GM15510 (cell line): ENCODE results near the gene TIGD1.

Source experiments
- POLR2A ChIP-seq: IDR thresholded peaks from 3 replicates; pipeline ENCODE4 v1.6.1; 2011; ENCODE audit warnings: borderline replicate concordance; ENCODE audit not compliant: insufficient read length; ENCODE audit errors: extremely low read depth

The TIGD1 gene

GRCh38 chr2:232523682-232524597, 26.4 kb downstream of the TIGD1 start:
- no peak for TF ChIP-seq POLR2A

DNA sequence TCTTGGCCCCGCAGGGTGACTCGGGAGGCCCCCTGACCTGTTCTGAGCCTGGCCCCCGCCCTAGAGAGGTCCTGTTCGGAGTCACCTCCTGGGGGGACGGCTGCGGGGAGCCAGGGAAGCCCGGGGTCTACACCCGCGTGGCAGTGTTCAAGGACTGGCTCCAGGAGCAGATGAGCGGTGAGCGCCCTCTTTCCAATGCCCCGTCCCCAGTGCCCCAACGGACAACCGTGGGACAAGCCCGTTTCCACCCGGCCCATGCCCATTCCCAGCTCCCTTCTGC, 27.0 kb downstream of the TIGD1 start:
- TF ChIP-seq POLR2A = no peak

- TF ChIP-seq POLR2A = no peak
Observed at GRCh38 chr2:232522623-232523401, 27.5 kb downstream of the TIGD1 start.

DNA sequence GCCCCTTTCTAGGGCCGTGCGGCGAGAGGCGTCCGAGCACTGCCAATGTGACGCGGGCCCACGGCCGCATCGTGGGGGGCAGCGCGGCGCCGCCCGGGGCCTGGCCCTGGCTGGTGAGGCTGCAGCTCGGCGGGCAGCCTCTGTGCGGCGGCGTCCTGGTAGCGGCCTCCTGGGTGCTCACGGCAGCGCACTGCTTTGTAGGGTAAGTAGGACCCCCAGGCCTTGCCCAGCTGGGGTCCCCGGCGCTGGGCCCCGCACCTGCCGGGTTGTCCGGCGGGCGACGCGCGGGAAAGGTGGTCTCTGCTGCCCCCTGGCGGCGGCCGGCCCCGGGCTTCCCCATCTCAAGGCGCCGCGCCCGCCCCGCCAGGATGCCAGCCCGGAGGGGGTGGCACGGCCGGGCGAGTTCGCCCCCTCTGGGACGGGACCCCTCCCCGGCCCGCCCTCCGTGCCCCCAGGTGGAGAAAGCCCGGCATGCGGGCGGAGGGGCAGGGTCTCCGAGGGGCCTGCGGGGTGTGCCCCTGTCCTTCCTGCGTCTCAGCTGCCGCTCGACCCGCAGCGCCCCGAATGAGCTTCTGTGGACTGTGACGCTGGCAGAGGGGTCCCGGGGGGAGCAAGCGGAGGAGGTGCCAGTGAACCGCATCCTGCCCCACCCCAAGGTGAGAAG, 28.3 kb downstream of the TIGD1 start:
- no peak for TF ChIP-seq POLR2A

- TF ChIP-seq POLR2A = no peak
Observed at GRCh38 chr2:232521098-232521497, 29.3 kb downstream of the TIGD1 start.

DNA sequence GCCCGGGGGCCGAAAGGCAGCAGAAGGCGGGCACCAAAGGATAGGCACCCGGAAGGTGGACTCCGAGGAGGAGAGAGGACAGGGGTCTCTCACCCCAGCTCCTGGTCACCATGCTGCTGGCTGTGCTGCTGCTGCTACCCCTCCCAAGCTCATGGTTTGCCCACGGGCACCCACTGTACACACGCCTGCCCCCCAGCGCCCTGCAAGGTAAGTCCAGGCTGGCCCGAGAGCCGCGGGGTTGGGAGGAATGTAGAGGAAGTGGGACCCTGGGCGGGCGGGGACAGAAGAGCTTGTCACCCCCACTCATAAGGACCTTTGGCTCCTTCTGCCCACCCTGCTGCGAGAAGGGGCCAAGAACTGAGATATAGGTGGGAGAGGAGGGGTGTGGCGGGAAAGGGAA, 29.9 kb downstream of the TIGD1 start:
- no peak for TF ChIP-seq POLR2A

- TF ChIP-seq POLR2A = no peak
Observed at GRCh38 chr2:232519581-232520438, 30.5 kb downstream of the TIGD1 start, which contains the start of gene PRSS56. PRSS56 (plus strand) TSS chr2:232520388; CDS start chr2:232520599, 211 bp downstream.

GRCh38 chr2:232518844-232519243, 31.5 kb downstream of the TIGD1 start:
- TF ChIP-seq POLR2A = no peak

- no peak for TF ChIP-seq POLR2A
Observed at GRCh38 chr2:232516551-232516950, 33.8 kb downstream of the TIGD1 start.

- no peak for TF ChIP-seq POLR2A
Observed at GRCh38 chr2:232515639-232516038, 34.7 kb downstream of the TIGD1 start.

GRCh38 chr2:232513353-232513752, 37.0 kb downstream of the TIGD1 start:
- no peak for TF ChIP-seq POLR2A

DNA sequence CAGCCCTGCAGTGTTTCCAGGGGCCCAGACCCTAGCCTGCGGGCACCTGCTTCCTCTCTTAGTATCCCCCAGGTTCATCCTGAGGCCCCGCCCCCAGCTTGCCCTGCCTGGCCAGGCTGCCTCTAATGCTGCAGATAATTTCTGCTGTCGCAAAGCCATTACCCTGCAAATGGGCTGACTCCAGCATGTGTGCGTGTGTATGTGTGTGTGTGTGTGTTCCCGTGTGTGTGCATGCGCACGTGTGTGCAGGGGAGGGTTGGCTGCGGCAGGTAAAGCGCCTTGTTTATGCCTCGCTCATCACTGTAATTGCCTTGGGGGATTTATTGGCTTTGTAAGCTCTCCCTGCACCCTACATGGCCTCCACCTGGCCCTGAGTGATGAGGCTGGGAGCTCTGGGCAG, 37.8 kb downstream of the TIGD1 start:
- no peak for TF ChIP-seq POLR2A

- no peak for TF ChIP-seq POLR2A
Observed at GRCh38 chr2:232511336-232511890, 38.9 kb downstream of the TIGD1 start.

DNA sequence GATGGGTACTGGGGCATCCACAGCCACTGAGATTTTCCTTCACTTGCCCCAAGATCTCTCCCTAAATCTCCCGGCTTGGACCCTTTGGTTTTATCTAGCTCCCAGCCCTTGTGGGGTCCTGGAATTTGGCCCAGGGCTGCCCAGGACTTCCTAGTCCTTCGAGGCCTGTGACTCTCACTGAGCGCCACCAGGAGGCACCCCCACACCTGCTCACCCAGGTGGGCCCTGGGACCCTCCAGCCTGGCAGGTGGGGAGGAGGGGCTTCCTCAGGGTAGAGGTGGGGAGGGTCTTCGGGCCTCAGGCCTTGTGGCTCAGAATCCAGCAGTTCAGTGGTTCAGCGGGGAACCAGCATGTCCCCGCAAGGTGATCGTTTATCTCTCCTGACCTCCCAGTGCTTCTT, 42.1 kb downstream of the TIGD1 start:
- TF ChIP-seq POLR2A = no peak
